Ectodermal cell (in vitro differentiated cells): Measurements from ENCODE around the gene CRYBA1. TPM values are rescaled to one million over a fixed set of nuclear protein-coding genes. Genes with fewer than 3 reads are reported as not detected.
"Not testable (repeated sequence)": the region's sequence is repeated elsewhere in the genome, so short reads cannot be mapped to it uniquely, and the experiment has no call there.

Experiments
- H3K27ac ChIP-seq: 2 replicates; pipeline ENCODE4 v1.7.0; 2013; ENCODE audit warnings: mild to moderate bottlenecking, low read depth, low read length; ENCODE audit not compliant: insufficient read depth, poor library complexity, severe bottlenecking
- H3K27me3 ChIP-seq: 2 replicates; pipeline ENCODE4 v1.7.0; 2013; ENCODE audit warnings: mild to moderate bottlenecking, low read length; ENCODE audit not compliant: insufficient read depth, control insufficient read depth, poor library complexity, severe bottlenecking
- H3K36me3 ChIP-seq: one replicate; pipeline ENCODE4 v1.7.0; 2013; ENCODE audit warnings: low read length; ENCODE audit not compliant: control insufficient read depth, insufficient read depth
- H3K4me1 ChIP-seq: one replicate; pipeline ENCODE4 v1.7.0; 2013; ENCODE audit warnings: low read length; ENCODE audit not compliant: control insufficient read depth, insufficient read depth
- H3K4me3 ChIP-seq: 2 replicates; pipeline ENCODE4 v1.7.0; 2013; ENCODE audit warnings: low read depth, low read length, control low read depth; ENCODE audit not compliant: insufficient read depth
- H3K9me3 ChIP-seq: 2 replicates; pipeline ENCODE4 v1.7.0; 2013; ENCODE audit warnings: mild to moderate bottlenecking, low read length, moderate library complexity; ENCODE audit not compliant: control insufficient read depth
- WGBS, 2 experiments: methylation state at CpG; one replicate each; pipeline ENCODE4 v1.1.7; 2013; ENCODE audit warnings: missing lambda C conversion rate in 2 of 2; 5-methylcytosine and 5-hydroxymethylcytosine counted together
- polyA plus RNA-seq, 4 experiments: library from polyadenylated mRNA; stranded (reverse); fragments of 50-300 nt; gene quantifications; one replicate each; pipeline ENCODE4 v1.2.3, GENCODE V29; 2013

CRYBA1 gene
- polyA plus RNA-seq (2013, experiment 1 of 4), result 2.0 TPM
- 1.7 TPM for polyA plus RNA-seq (2013, experiment 2 of 4)
- polyA plus RNA-seq (2013, experiment 3 of 4), result 0.69 TPM
- polyA plus RNA-seq (2013, experiment 4 of 4), result 1.6 TPM

DNA sequence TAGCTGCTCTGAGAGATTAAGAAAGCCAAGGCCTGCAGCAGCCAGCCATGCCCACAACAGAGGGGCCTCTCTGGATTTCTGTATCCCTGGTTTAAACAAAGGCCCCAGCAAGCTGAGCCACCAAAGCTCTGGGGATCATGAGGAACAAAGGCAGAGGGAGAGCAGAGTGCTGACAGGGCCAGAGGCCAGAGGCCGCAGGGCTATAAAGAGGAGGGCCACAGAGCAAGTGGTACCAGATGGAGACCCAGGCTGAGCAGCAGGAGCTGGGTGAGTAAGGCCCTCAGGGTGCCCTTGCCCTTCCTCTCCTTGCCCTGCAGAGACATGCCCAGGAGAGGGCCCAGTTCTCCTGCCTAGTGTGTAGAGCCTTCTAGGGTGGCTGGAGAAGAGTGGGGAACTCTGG, at the start of gene CRYBA1:
TSS of gene CRYBA1 (plus strand) at position 232 of the 400 bp plus-strand sequence. CDS start at position 237, 5 bp downstream.
- Histone ChIP-seq H3K36me3 (no peaks in the 10 kb centered on the region), H3K9me3 (no peaks in the 10 kb centered on the region), H3K27me3 (no peaks in the 10 kb centered on the region), H3K4me3 (no peak within 1 kb of the TSS), H3K4me1 (peaks cover 14% of the 10 kb centered on the region), H3K27ac (peak within 1 kb of the TSS; percentile 70)
- 36 to 39% methylated on average over 1 of the region's 1 CpG for WGBS, 2 experiments

DNA sequence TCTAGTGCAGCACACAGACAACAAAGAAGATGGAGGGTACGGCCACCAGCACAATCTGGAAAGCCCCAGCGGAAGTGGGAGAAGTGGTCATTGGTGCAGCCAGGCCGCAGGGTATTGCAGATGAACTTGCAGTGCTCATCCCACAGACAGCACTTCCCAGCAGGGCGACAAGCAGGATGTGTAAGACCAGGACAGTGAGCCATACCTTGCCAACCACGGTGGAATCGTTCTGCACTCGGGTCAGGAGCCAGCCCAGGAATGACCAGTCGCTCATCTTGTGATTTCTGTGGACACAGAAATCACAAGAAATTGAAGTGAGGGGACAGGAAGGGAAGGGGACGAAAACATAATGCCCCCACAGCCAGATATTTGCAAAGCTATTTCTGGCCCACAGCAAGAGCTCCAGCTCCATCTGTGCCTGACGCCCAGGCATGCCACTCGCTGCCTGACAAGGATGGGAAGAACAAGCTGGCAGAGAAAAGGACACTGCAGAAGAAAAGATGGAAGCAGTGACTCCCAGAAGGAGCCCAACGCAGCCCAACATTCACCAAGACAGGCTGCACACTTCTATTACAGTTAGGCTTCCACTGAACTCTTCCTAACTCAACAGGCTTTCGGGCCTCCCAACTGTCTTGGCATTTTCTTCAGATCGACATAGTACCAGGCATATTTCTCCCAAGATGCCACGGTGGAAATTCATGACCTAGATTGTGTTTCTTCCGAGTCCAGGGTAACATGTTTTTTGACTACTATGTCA, 49.0 kb upstream of the CRYBA1 start:
- Histone ChIP-seq H3K4me1 (peaks cover 15% of the 10 kb centered on the region), H3K27ac (no peak overlapping the region), H3K9me3 (no peaks in the 10 kb centered on the region), H3K36me3 (no peaks in the 10 kb centered on the region), H3K27me3 (no peaks in the 10 kb centered on the region), H3K4me3 (no peak overlapping the region)
- WGBS, 2 experiments, result 89 to 93% methylated on average over 16 of the region's 16 CpGs

GRCh38 chr17:29204068-29204804, 42.4 kb upstream of the CRYBA1 start:
- not testable (repeated sequence) for H3K4me3 ChIP-seq, H3K27me3 ChIP-seq, H3K9me3 ChIP-seq, H3K27ac ChIP-seq, H3K36me3 ChIP-seq, H3K4me1 ChIP-seq
- 93 to 95% methylated on average over 16 of the region's 16 CpGs for WGBS, 2 experiments

DNA sequence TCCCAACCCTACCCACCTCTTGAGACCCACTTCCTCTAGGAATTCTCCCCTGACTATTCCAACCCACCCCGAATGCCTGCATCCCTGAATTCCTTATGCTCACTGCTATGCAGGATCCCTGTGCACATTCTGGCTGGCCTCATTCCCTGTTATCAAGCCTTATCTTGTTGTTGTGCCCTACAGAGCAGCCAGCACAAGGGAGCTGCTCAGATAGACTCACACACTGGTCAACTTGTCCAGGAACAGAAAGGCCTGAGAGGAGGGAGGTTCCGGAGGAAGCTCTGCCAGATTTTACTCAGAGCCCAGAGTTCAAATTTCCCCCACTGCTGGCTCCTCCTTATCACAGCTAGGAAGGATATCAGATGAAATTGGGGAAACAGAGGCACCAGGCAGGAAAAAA, 41.6 kb upstream of the CRYBA1 start:
- peaks cover 8% of the 10 kb centered on the region for H3K4me1 ChIP-seq
- 88 to 90% methylated on average over 2 of the region's 2 CpGs for WGBS, 2 experiments
- H3K27ac ChIP-seq, result no peak overlapping the region
- H3K27me3 ChIP-seq, result no peaks in the 10 kb centered on the region
- H3K36me3 ChIP-seq, result no peaks in the 10 kb centered on the region
- H3K9me3 ChIP-seq, result no peaks in the 10 kb centered on the region
- H3K4me3 ChIP-seq, result no peak overlapping the region

- no peaks in the 10 kb centered on the region for H3K9me3 ChIP-seq
- H3K27ac ChIP-seq, result no peak overlapping the region
- WGBS, 2 experiments, result 76 to 84% methylated on average over 2 of the region's 2 CpGs
These were observed 38.7 kb upstream of the CRYBA1 start for GRCh38 chr17:29207975-29208374.

GRCh38 chr17:29209073-29209472, 37.6 kb upstream of the CRYBA1 start:
- Histone ChIP-seq H3K4me3 (no peak overlapping the region), H3K27me3 (no peaks in the 10 kb centered on the region), H3K27ac (no peak overlapping the region), H3K9me3 (no peaks in the 10 kb centered on the region), H3K36me3 (no peaks in the 10 kb centered on the region), H3K4me1 (peaks cover 15% of the 10 kb centered on the region)
- WGBS, 2 experiments, result 80 to 82% methylated on average over 5 of the region's 5 CpGs

More at GRCh38 chr17:29207975-29208374, 38.7 kb upstream of the CRYBA1 start:
- Histone ChIP-seq H3K36me3 (no peaks in the 10 kb centered on the region), H3K4me3 (no peak overlapping the region), H3K4me1 (peaks cover 15% of the 10 kb centered on the region), H3K27me3 (no peaks in the 10 kb centered on the region)

DNA sequence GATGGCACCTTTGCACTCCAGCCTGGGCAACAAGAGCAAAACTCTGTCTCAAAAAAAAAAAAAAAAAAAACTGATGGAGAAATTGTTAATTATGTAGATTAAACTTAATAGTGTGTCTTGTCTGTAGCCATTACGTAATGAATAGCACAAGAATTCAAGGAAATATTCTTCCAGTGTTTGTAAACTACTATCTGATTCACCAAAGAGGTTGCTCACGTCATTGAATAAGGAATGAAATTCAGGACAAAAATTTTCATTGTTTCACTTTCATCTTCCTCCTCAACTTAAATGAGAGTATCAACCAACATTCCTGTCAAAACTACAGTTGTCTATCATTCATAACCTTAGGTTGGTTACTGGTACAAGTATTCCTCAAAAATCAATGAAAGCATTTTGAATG, 35.8 kb upstream of the CRYBA1 start:
- H3K4me3 ChIP-seq, result no peak overlapping the region
- H3K27ac ChIP-seq, result no peak overlapping the region
- H3K9me3 ChIP-seq, result no peaks in the 10 kb centered on the region
- H3K27me3 ChIP-seq, result no peaks in the 10 kb centered on the region
- H3K4me1 ChIP-seq, result peaks cover 15% of the 10 kb centered on the region
- no peaks in the 10 kb centered on the region for H3K36me3 ChIP-seq
- 96 to 98% methylated on average over 2 of the region's 2 CpGs for WGBS, 2 experiments

- Histone ChIP-seq H3K9me3 (no peaks in the 10 kb centered on the region), H3K27ac (no peak overlapping the region), H3K27me3 (no peaks in the 10 kb centered on the region), H3K4me3 (no peak overlapping the region), H3K36me3 (no peaks in the 10 kb centered on the region), H3K4me1 (peaks cover 15% of the 10 kb centered on the region)
- WGBS, 2 experiments, result 98 to 100% methylated on average over 1 of the region's 1 CpG
These were observed 34.5 kb upstream of the CRYBA1 start for GRCh38 chr17:29212094-29212631.

GRCh38 chr17:29212681-29213121, 34.0 kb upstream of the CRYBA1 start:
- no peaks in the 10 kb centered on the region for H3K27me3 ChIP-seq
- H3K9me3 ChIP-seq, result no peaks in the 10 kb centered on the region
- H3K36me3 ChIP-seq, result no peaks in the 10 kb centered on the region
- no peak overlapping the region for H3K4me3 ChIP-seq
- WGBS, 2 experiments, result 91 to 93% methylated on average over 5 of the region's 5 CpGs
- H3K27ac ChIP-seq, result no peak overlapping the region
- peaks cover 15% of the 10 kb centered on the region for H3K4me1 ChIP-seq
